HAP-1 (cell line): ENCODE data around the gene DGKH.

Experiments used
- DNase-seq, 2 experiments: peaks; one replicate each; pipeline ENCODE4 v3.0.0-alpha.2; 2016 to 2020; ENCODE audit warnings: low spot score in 2 of 2
- H3K27me3 ChIP-seq: fragments of 250-450 bp; sonication (Bioruptor Pico); 2 replicates; pipeline ENCODE4 v1.5.1; 2020; ENCODE audit warnings: low read depth, mild to moderate bottlenecking, moderate library complexity
- H3K36me3 ChIP-seq: fragments of 250-450 bp; sonication (Bioruptor Pico); replicated peaks from 2 replicates; pipeline ENCODE4 v1.5.1; 2020; ENCODE audit warnings: mild to moderate bottlenecking
- H3K4me1 ChIP-seq: fragments of 250-450 bp; sonication (Bioruptor Pico); 2 replicates; pipeline ENCODE4 v1.5.1; 2020; ENCODE audit warnings: mild to moderate bottlenecking
- H3K4me3 ChIP-seq: fragments of 250-450 bp; sonication (Bioruptor Pico); 2 replicates; pipeline ENCODE4 v1.5.1; 2020; ENCODE audit warnings: mild to moderate bottlenecking, moderate library complexity
- H3K9me3 ChIP-seq: fragments of 250-450 bp; sonication (Bioruptor Pico); 2 replicates; pipeline ENCODE4 v1.5.1; 2020; ENCODE audit warnings: mild to moderate bottlenecking, moderate library complexity
- in situ Hi-C: fragments of 300-500 bp; cut with MboI; formaldehyde crosslinking; loops from 3 replicates; pipeline ENCODE4 v1.14.3; 2020; ENCODE audit warnings: low sequenced_read_pairs, inconsistent platforms, mixed read lengths

DGKH gene

DNA sequence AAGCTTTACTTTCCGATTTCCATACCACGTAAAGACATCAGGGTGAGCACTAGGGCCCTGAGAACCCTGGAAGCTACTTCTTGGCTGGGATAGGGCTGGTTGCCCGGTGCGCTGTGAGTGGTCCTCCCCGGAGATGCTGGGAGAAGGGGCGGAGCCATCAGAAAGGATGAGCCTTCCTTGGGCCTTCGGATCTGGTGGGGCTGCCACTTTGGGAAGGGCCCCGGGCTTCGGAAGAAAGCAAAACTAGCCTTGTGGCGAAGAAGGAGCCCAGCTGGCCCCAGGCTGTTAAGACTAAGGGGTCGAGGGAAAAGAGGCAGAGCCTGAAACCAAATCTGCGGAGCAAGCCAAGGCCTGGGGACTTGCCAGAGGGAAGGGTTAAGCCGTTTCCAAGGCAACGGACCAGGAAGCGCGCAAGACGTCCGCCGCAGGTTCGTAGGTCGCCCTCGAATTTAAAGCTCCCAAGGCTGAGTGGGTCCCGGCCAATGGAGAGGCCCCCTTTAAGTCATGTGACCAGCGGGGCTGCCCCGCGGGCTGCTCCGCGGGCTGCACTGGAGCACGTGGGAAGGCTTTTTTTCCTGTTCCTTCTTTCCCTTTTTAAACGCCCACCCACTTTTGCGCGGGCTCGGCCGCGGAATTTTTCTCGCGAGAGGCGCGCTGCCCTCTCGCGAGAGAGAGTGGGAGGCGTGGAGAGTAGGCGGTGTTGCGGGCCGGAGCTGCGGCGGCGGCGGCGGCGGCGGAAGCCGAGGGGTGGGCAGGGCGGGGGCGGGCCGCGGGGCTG lies 223.1 kb downstream of the DGKH start:
- H3K4me3 ChIP-seq, result peak overlapping the region; percentile 54
- in situ Hi-C loops, result no loop called here
- H3K9me3 ChIP-seq, result peaks cover 5% of the 10 kb centered on the region
- DNase-seq, result peak; percentile 91 to 96
- no peaks in the 10 kb centered on the region for H3K36me3 ChIP-seq
- H3K27me3 ChIP-seq, result no peaks in the 10 kb centered on the region
- H3K4me1 ChIP-seq, result peaks cover 12% of the 10 kb centered on the region

DNA sequence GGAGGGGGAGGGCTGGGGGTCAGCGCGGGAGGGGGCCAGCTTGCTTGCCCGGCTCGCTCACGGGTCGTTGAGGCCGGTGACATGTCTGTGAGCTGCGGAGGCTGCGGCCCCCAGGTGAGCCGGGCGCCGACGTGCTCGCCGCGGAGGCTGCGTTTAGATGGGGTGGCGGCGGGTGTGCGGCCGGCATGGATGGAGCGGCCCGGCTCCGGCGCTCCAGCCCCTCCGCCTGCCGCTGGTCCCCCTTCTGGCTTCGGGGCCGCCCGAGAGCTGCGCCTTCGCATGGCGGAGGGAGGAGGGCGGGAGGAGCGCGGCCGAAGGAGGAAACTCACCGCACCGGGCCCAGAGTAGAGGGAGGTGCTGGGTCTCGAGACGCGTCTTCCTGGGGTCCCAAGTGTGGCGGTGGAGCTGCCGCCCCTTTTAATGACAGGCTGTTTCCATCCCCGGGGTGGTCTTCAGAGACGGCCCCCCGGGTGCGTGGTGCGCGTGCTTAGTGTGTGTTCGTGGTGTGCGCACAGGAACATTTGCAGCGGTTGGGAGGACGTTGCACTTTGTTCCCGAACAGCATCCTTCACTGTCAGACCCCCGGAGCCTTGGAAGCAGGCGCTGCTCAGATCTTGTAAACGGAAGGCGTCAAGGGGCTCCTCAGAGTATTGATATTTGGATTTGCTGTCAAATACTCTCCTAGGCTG lies 223.8 kb downstream of the DGKH start, which contains the start of gene AKAP11:
Gene AKAP11, plus strand, starts transcription at position 38 of the 689 bp plus-strand sequence. CDS start 14,197 bp downstream, outside the sequence.
- Histone ChIP-seq H3K27me3 (no peaks in the 10 kb centered on the region), H3K9me3 (peaks cover 5% of the 10 kb centered on the region), H3K4me3 (peak within 1 kb of the TSS; percentile 54), H3K4me1 (peaks cover 19% of the 10 kb centered on the region), H3K36me3 (no peaks in the 10 kb centered on the region)
- in situ Hi-C loops, result no loop called here
- DNase-seq, result peak; percentile 29 to 70

DNA sequence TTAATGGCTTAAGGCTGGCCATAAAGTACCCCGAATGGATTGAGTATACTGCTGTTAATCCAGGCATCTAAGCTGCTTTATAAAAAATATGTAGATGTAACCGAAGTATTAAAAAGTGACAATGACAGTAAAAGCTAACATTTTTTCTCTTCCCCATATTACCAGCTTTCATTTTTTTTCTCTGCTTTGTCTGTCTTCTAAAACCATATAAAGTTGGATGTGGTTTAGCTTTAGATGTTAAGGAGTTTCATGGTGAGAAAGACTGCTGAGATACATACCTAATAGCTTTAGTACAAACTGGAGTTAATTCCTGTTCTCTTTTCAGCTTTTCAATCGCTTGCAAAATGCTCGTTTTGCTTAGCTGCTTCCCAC lies 224.3 kb downstream of the DGKH start:
- in situ Hi-C loops, result no loop called here
- Histone ChIP-seq H3K36me3 (no peaks in the 10 kb centered on the region), H3K27me3 (no peaks in the 10 kb centered on the region), H3K4me1 (peaks cover 23% of the 10 kb centered on the region), H3K4me3 (peak overlapping the region; percentile 54), H3K9me3 (peaks cover 5% of the 10 kb centered on the region)
- peak in 1 of 2 experiments; percentile 15 for DNase-seq

DNA sequence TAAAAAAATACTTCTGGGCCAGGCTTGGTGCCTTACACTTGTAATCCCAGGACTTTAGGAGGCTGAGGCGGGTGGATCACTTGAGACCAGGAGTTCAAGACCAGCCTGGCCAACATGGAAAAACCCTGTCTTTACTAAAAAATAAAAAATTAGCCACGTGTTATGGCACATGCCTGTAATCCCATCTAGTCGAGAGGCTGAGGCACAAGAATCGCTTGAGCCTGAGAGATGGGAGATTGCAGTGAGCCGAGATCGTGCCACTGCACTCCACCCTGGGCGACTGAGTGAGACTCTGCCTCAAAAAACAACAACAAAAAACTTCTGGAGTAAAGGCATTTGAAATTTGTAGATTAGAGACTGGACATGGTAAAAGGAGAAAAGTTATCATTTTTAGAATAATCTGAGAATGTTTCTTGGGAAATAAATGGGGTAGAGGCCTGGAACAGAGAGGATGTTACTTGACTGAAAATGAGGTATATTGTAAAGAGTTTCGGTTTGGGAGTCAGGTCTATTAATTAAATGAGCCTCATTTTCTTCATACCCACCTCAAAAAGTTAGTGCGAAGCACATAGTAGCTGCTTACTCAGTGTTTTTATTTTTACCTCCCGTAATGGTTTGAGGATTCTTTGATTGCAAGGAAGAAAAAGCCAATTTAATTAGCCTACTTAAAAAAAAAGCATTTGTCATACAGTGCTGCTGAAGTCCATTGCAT lies 226.1 kb downstream of the DGKH start:
- peaks cover 5% of the 10 kb centered on the region for H3K9me3 ChIP-seq

DNA sequence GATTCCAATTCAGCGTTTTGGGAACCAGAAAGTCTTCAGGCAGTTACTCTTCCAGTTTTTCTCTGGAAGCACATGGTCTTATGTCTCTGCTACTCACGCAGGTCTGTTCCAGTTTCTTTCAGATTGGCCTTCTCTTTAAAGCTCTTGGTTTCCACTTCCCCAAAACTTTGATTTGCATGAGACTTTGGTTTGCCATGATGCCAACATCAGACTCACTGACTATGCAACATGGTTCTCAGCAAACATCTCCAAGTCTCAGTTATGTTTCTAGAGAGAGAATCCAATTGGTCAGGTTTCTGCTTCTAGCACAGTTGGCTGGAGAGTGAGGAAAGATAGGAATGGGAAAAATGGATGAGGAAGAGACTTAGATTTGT lies 226.6 kb downstream of the DGKH start:
- Histone ChIP-seq H3K4me1 (peaks cover 24% of the 10 kb centered on the region), H3K4me3 (no peak overlapping the region), H3K27me3 (no peaks in the 10 kb centered on the region), H3K9me3 (peaks cover 5% of the 10 kb centered on the region), H3K36me3 (no peaks in the 10 kb centered on the region)
- in situ Hi-C loops, result no loop called here
- DNase-seq, result no peak

More for the DNA sequence above, 226.1 kb downstream of the DGKH start:
- Histone ChIP-seq H3K36me3 (no peaks in the 10 kb centered on the region), H3K4me1 (peaks cover 23% of the 10 kb centered on the region), H3K4me3 (no peak overlapping the region), H3K27me3 (no peaks in the 10 kb centered on the region)
- no peak for DNase-seq
- in situ Hi-C loops, result no loop called here

DNA sequence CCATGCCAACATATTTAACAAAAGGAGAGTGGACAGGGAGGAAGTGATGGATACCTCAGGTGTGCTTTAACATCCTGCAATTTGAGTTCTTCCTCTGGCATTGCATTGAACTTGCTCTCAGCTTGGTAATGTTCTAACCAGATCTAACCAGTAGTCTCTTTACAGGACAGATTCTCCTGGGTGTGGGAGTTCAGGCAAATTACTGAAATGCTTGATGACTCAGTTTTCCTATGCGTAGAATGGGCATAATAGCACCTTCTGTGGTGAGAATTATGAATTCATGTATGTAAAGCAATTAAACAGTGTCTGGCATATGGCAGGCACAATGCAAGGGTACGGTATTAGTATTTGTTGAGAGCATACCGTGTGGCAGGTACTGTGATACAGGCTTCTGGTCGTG lies 227.1 kb downstream of the DGKH start:
- Histone ChIP-seq H3K36me3 (no peaks in the 10 kb centered on the region), H3K4me1 (peaks cover 27% of the 10 kb centered on the region), H3K4me3 (no peak overlapping the region), H3K27me3 (no peaks in the 10 kb centered on the region), H3K9me3 (peaks cover 5% of the 10 kb centered on the region)
- no peak for DNase-seq
- in situ Hi-C loops, result no loop called here

DNA sequence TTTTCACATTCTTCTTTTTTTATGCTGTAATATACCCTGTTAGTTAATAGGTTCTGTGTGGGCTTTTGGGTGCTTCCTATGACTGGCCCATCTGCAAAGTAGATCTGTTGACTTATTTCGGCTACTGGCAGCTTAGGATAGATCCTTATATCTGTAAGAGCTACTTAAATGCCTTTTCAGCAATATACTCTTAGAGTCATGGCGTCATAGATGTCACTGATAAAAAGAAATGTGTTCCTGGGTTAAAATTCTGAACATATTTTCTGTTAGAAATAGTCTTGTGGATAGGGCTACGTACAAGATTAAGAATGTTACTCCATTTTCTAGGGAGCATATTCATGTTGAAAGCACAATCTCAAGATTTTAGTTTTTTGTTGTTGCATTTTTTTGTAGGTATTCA lies 228.2 kb downstream of the DGKH start:
- no peak for DNase-seq
- no peaks in the 10 kb centered on the region for H3K27me3 ChIP-seq
- in situ Hi-C loops, result no loop called here
- H3K9me3 ChIP-seq, result no peaks in the 10 kb centered on the region
- no peak overlapping the region for H3K4me3 ChIP-seq
- H3K4me1 ChIP-seq, result peaks cover 25% of the 10 kb centered on the region
- H3K36me3 ChIP-seq, result no peaks in the 10 kb centered on the region

DNA sequence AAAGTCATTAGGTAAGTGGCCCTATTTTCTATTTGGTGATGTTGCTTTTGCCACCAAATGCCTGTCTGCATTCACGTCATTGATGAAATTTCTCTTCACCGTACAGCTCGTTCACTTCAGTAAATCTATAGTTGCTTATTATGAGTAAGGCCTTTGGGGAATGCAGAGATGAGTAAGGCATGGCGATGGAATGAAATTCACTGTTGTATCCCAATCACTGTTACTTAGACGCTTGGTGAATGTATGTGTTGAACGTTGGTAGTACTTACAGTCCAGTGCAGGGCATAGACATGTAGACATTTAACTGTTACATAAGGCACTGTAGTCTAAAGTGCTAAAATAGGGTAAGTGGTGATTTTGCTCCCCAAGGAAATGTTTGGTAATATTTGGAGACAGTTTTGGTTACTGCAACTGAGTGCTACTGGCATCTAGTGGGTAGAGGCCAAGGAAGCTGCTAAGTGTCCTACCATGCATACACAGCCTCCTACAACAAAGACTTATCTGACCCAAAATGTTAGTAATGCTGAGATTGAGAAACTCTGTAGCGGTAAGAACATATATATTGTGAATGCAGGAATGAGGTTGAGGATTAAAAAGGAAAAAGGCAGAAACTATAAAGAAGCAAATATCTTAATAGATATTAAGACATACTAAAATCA lies 229.3 kb downstream of the DGKH start:
- no peaks in the 10 kb centered on the region for H3K9me3 ChIP-seq

DNA sequence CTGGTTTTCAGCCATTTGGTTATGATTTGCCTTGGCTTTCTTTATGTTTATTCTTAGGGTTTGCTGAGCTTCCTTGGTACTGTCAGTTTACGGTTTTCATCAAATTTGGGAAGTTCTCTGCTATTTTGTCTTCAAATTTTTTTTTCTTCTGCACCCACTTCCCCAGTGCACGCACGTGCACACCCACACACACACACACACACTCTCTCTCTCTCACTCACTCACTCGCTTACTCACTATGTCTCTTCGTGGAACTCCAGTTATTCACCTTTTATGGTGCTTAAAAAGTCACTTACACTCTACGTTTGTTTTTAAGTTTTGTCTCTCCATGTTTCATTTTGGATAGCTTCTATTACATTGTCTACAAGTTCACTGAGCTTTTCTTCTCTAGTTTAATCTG lies 230.6 kb downstream of the DGKH start:
- no peak overlapping the region for H3K4me3 ChIP-seq
- no peaks in the 10 kb centered on the region for H3K27me3 ChIP-seq
- in situ Hi-C loops, result no loop called here
- DNase-seq, result no peak
- H3K4me1 ChIP-seq, result peaks cover 34% of the 10 kb centered on the region
- H3K9me3 ChIP-seq, result no peaks in the 10 kb centered on the region
- H3K36me3 ChIP-seq, result no peaks in the 10 kb centered on the region

More for the DNA sequence above, 229.3 kb downstream of the DGKH start:
- in situ Hi-C loops, result no loop called here
- Histone ChIP-seq H3K36me3 (no peaks in the 10 kb centered on the region), H3K4me1 (peaks cover 25% of the 10 kb centered on the region), H3K27me3 (no peaks in the 10 kb centered on the region), H3K4me3 (no peak overlapping the region)
- no peak for DNase-seq

DNA sequence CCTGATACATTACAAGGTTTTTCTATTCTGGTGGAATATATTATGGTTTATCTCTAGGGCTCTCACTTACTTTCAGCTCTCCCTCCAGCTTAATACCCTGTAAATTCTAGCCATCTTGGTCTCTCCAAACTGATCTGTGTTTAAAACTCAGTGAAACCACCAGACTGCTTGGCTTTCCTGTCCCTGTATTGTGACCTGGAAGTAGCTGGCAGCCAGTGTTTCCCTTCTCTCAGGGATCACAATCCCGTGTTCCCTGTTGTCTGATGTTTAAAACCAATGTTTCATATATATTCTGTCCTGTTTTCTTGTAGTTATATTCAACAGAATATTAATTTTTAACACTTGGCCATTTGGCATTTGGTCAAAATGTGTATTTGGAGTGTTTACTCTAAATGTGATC lies 231.5 kb downstream of the DGKH start:
- Histone ChIP-seq H3K9me3 (no peaks in the 10 kb centered on the region), H3K4me1 (peaks cover 37% of the 10 kb centered on the region), H3K27me3 (no peaks in the 10 kb centered on the region), H3K36me3 (no peaks in the 10 kb centered on the region), H3K4me3 (no peak overlapping the region)
- in situ Hi-C loops, result no loop called here
- DNase-seq, result no peak

DNA sequence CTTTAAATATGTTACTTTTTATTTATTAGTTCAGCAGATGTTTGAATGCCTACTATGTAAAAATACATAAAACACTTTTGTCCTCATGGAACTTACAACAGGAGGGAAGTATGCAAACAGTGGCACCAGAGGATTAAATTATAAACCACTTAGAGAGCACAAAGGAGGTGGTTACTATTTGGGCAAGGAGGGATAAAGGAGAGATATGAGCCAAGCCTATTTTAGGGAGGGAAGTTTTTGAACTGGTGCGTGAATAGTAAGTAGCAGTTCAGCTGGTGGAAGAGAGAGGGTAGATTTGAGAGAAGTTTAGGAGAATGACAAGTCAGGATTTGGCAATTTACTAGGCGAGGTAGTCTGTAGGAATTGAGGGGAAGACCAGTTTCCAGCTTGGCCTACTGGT lies 232.1 kb downstream of the DGKH start:
- H3K27me3 ChIP-seq, result no peaks in the 10 kb centered on the region

DNA sequence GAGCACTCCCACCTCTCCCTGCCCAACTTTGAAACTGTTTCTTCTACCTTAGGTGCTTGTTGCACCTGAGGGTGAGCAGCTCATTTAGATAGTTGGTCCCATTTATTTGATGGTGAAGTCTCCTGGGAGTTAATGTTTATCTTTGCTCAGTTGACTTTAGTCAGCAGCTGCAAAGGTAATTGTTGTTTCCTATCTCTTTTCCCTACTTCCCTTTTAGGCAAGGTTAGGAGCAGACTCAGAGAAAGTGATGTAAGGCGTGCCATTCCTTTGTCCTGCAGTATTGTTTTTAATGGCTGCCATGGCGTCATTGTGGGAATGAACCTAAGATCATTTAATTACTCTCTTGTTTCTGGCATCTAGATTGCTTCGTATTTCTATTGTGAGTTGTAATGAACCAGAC lies 235.1 kb downstream of the DGKH start:
- in situ Hi-C loops, result no loop called here
- no peaks in the 10 kb centered on the region for H3K9me3 ChIP-seq
- peaks cover 25% of the 10 kb centered on the region for H3K4me1 ChIP-seq
- peaks cover 15% of the 10 kb centered on the region for H3K36me3 ChIP-seq
- H3K4me3 ChIP-seq, result no peak overlapping the region
- no peaks in the 10 kb centered on the region for H3K27me3 ChIP-seq
- DNase-seq, result no peak

More for the DNA sequence above, 232.1 kb downstream of the DGKH start:
- Histone ChIP-seq H3K4me3 (no peak overlapping the region), H3K36me3 (no peaks in the 10 kb centered on the region), H3K4me1 (peaks cover 37% of the 10 kb centered on the region), H3K9me3 (no peaks in the 10 kb centered on the region)
- in situ Hi-C loops, result no loop called here
- DNase-seq, result peak; percentile 15 to 80

DNA sequence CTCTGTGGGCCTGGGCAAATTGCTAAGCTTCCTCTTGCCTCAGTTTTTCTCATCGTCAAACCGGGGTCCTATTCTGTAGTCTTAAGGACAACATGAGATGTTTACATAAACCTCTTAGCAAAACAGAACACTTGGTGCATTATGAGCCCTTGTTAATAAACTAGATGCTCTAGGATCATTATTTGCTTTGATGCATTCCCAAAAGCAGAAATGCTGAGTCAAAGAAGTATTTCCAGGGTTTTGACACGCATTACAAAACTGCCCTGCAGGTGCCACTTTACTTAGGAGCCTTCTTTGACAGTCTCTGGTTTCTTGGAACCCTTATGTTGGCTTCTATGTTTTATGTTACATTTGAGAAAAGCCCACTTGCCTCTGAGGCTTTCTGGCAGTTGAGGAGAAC lies 235.6 kb downstream of the DGKH start:
- in situ Hi-C loops, result no loop called here
- Histone ChIP-seq H3K27me3 (no peaks in the 10 kb centered on the region), H3K36me3 (peaks cover 20% of the 10 kb centered on the region), H3K4me3 (no peak overlapping the region), H3K9me3 (no peaks in the 10 kb centered on the region), H3K4me1 (peaks cover 25% of the 10 kb centered on the region)
- no peak for DNase-seq
